K562 (cell line): ENCODE results near the gene ADD1. TPM values are rescaled to one million over a fixed set of nuclear protein-coding genes. Genes with fewer than 3 reads are reported as not detected.

Experiments used
- ARID1B ChIP-seq: fragments of 450-650 bp; IDR thresholded peaks from 2 replicates; pipeline ENCODE4 v1.6.1; 2016; ENCODE audit warnings: antibody characterized with exemption, mild to moderate bottlenecking, inconsistent platforms
- MCM3 ChIP-seq: fragments of 450-650 bp; IDR thresholded peaks from 2 replicates; pipeline ENCODE4 v1.6.1; 2016
- RBM17 ChIP-seq: fragments of 200-400 bp; formaldehyde crosslinking; IDR thresholded peaks from 2 replicates; pipeline ENCODE4 v1.6.1; 2017; ENCODE audit warnings: low read depth, mild to moderate bottlenecking, low read length, borderline replicate concordance
- ZNF398 ChIP-seq: fragments of 250-450 bp; sonication (Bioruptor Pico); IDR thresholded peaks from 2 replicates; pipeline ENCODE4 v1.8.0; 2021; ENCODE audit warnings: moderate library complexity, mild to moderate bottlenecking, inconsistent platforms
- ZNF445 ChIP-seq: fragments of 250-450 bp; sonication (Bioruptor Pico); IDR thresholded peaks from 2 replicates; pipeline ENCODE4 v1.4.0; 2020; ENCODE audit warnings: low read depth, mild to moderate bottlenecking, moderate library complexity
- ZNF518B ChIP-seq: fragments of 250-450 bp; sonication (Bioruptor Pico); IDR thresholded peaks from 2 replicates; pipeline ENCODE4 v1.5.0; 2021; ENCODE audit warnings: mild to moderate bottlenecking, moderate library complexity
- polyA plus RNA-seq, 8 experiments: library from polyadenylated mRNA; depleted of rRNA in 4 of 8; stranded (reverse) in 5 of 8; unstranded in 3 of 8; fragments of >200 nt; fragmentation: Nextera tagmentation in 2 of 8; fragmentation: Illumina TruSeq in 1 of 8; extraction: Ambion mirVana in 2 of 8; extraction: Trizol in 1 of 8; gene quantifications; 2 replicates each; pipeline versions ENCODE4 v1.2.1 to v1.2.3, GENCODE V29; 2011 to 2014; ENCODE audit warnings: inconsistent platforms in 1 of 8, missing spikeins in 1 of 8
- total RNA-seq, 7 experiments: library from RNA; depleted of rRNA in 6 of 7; stranded (reverse); fragments of >200 nt in 6 of 7; fragmentation: Illumina TruSeq in 2 of 7; extraction: Trizol in 2 of 7; gene quantifications; 2 replicates each; pipeline versions ENCODE4 v1.2.1 to v1.2.3, GENCODE V29; 2011 to 2021; ENCODE audit warnings: low replicate concordance in 1 of 7
- TF ChIP-seq, protein P1 (sequence below), 3 experiments: fragments of 200-800 bp in 1 of 3; fragments of 250-450 bp in 1 of 3; fragments of 450-650 bp in 1 of 3; sonication (Bioruptor Pico) in 1 of 3; sonication (Bioruptor generic) in 1 of 3; formaldehyde crosslinking in 1 of 3; IDR thresholded peaks; 2 replicates each; pipeline versions ENCODE4 v1.6.1 to v1.8.0; 2016 to 2022; ENCODE audit warnings: mild to moderate bottlenecking in 2 of 3, missing genetic modification characterization in 2 of 3, missing compliant biosample characterization in 1 of 3, moderate library complexity in 1 of 3
- TF ChIP-seq, protein P2 (sequence below): sonication (generic); formaldehyde crosslinking; IDR thresholded peaks from 2 replicates; pipeline ENCODE4 v1.8.1; 2023; ENCODE audit warnings: mild to moderate bottlenecking, missing genetic modification reagents, moderate library complexity

Gene ADD1
- total and polyA plus RNA-seq, 9 of the 15 experiments (the other 6 are each of a cell fraction or from before 2014, with no cell fraction given), result 17.5 to 153 (median 74.0) TPM

DNA sequence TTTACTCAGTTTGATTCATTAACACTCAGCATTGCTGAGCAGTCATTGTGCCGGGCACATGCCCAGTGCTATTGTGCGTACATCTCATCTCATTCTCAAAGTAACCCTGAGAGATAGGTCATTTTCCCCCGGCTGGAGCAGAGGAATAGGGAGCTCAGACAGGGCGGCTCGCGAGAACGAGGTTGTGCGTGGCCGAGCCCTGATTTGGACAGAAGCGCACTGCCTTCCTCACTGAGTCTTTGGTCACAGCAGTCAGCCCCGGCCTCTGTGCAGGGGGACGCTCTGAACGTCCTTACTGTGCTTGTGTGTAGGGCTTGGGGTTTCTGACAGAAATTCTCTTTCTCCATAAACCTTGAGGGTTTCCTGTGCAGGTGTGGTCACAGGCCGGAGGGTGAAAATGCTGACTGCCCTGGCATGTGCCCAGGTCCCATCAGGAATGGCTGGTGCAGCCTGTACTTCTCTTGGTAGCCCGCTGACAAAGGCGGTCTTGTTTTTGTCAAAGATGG is 80.1 kb downstream of the ADD1 start (continued):
- TF ChIP-seq ZNF398 (CRISPR knock-in tag) (no peak), RBM17 (no peak), ZNF445 (CRISPR knock-in tag) (no peak), MCM3 (no peak), ARID1B (no peak), ZNF518B (CRISPR knock-in tag) (no peak)
- TF ChIP-seq, protein P1, sequence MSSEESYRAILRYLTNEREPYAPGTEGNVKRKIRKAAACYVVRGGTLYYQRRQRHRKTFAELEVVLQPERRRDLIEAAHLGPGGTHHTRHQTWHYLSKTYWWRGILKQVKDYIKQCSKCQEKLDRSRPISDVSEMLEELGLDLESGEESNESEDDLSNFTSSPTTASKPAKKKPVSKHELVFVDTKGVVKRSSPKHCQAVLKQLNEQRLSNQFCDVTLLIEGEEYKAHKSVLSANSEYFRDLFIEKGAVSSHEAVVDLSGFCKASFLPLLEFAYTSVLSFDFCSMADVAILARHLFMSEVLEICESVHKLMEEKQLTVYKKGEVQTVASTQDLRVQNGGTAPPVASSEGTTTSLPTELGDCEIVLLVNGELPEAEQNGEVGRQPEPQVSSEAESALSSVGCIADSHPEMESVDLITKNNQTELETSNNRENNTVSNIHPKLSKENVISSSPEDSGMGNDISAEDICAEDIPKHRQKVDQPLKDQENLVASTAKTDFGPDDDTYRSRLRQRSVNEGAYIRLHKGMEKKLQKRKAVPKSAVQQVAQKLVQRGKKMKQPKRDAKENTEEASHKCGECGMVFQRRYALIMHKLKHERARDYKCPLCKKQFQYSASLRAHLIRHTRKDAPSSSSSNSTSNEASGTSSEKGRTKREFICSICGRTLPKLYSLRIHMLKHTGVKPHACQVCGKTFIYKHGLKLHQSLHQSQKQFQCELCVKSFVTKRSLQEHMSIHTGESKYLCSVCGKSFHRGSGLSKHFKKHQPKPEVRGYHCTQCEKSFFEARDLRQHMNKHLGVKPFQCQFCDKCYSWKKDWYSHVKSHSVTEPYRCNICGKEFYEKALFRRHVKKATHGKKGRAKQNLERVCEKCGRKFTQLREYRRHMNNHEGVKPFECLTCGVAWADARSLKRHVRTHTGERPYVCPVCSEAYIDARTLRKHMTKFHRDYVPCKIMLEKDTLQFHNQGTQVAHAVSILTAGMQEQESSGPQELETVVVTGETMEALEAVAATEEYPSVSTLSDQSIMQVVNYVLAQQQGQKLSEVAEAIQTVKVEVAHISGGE (CRISPR knock-in tag; IDR thresholded peaks at IDR 0.05), result no peak
- TF ChIP-seq, protein P2, sequence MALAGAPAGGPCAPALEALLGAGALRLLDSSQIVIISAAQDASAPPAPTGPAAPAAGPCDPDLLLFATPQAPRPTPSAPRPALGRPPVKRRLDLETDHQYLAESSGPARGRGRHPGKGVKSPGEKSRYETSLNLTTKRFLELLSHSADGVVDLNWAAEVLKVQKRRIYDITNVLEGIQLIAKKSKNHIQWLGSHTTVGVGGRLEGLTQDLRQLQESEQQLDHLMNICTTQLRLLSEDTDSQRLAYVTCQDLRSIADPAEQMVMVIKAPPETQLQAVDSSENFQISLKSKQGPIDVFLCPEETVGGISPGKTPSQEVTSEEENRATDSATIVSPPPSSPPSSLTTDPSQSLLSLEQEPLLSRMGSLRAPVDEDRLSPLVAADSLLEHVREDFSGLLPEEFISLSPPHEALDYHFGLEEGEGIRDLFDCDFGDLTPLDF (CRISPR knock-in tag), result no peak
